NCI-H345 (cell line): Measurements from ENCODE around the gene PXYLP1.

ENCODE experiments used
- DNase-seq: peaks from one replicate; lab custom pipeline; 2025; lab: John Stamatoyannopoulos, UW

PXYLP1 gene

DNA sequence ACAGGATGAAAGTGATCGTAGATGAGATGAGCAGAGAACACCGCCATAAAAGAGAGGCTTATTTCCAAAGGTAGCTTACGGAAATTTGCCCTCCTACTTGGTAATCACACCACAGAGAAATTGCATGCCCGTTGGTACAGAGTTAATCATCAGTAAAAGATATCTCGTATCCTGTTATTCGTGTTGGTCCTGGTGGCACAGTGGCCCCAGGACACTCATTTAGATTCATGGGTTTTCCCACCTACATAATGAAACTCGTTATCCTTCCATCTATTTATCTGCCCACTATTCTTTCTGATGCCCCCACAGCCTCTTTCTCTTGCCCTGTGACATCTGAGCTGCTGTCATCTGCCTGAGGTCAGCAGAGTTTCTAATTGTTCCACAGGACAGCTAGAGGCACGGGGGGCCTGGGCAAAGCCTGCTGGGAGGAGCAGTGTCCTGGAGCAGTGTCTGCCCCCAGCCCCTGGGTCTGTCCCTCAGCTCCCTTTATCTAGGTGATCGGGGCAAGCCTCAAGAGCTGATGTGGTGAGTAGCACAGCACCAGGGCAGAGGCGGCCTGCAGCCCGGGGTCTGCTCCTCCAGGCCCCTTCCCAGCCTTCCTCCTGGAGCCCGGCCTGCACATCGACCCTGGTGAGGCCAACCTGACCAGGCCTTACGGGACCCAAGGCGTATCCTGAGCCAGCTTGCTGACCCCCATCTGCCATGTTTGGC lies 42.2 kb downstream of the PXYLP1 start:
- DNase-seq: no peak

DNA sequence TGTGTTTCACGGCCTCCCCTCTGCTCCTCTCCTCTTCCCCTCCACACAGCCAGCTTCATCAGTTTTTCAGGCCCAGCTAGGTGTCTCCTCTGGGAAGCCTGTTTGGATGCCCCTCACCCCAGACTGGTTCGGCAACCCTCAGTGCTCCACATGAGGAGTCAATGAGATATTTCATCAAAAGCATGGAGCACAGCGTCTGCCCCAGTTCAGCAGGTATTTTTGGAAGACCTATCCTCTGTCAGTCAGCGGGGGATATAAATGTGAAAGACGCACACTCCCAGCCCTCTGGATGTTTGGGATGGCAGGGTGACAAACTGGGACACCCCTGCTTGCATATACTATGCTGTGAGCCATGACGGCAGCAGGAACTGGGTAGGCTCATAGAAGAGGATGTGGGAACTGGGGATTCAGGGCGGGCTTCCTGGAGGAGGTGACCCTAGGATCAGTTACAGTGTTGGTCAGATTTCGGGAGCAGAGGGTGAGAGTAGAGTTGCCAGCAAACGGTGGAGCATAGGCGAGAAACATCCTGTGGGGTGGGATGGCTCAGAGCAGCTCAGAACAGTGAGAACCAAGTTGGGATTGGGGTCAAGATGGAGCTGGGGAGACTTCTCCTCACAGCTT lies 42.9 kb downstream of the PXYLP1 start:
- DNase-seq: no peak

DNA sequence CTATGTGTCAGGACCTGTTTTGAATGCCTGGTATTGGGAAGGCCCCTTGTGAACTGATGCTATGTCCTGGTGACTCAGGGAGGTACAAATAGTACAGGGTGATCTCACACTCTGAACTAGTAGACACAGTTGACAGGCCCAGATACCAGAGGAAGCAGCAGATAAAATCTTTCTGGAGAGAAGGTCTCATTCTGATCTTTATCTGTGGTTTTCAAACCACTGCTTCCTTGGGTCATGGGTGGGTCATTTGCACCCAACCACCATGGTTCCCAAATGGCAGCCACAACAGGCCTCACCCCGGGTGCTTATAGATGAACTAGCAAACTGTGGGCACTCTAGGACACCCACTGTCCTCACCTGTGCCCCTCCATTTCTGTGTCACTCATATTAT lies 43.4 kb downstream of the PXYLP1 start:
- DNase-seq: no peak

DNA sequence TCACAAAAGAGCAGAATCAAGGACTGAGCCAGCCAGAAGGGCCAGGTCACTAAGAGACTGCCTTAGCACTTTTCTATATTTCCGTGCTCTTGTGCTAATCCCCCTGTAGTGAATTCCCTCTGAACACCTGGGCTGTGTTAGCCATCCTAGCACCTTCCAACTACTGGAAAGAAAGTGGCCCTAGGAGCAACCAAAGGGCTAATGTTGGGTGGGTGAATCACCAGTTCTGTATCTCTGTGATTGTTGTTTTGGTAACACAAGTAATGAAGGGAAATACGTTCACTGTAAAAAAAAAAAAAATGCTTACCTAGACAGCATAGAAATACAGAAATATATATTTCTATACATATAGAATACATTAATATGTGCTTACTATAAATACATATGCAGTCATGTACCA lies 43.9 kb downstream of the PXYLP1 start:
- DNase-seq: no peak

DNA sequence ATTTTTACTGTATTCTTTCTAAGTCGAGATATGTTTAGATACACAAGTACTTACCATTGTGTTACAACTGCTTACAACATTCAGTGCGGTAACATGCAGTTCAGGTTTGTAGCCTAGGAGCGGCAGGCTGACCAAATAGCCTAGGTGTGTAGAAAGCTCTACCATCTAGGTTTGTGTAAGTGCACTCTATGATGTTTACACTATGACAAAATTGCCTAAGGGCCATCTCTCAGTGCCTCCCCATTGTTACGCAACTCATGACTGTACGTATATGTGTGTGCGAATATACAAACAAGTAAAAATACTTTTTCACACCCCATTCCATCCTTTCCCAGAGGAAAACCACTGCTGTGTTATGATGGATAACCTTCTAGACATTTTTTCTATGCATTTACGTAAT lies 44.3 kb downstream of the PXYLP1 start:
- no peak for DNase-seq

DNA sequence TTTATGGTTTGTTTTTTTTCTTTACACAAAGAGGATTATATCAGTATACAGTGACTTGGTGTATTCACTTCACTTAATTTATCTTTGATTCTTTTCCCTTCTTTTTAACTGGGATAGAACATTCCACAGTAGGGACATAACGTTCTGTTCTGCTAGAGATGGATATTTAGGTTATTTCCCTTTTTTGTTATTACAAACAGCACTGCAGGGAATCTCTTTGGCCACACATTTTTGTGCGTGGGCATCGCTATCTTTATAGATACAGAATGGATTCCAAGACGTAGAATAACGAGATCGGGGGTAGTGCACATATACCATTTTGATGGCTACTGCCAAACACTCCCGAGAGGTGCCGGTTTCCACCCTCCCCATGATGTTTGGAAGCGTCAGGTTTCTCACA lies 44.8 kb downstream of the PXYLP1 start:
- DNase-seq: no peak

DNA sequence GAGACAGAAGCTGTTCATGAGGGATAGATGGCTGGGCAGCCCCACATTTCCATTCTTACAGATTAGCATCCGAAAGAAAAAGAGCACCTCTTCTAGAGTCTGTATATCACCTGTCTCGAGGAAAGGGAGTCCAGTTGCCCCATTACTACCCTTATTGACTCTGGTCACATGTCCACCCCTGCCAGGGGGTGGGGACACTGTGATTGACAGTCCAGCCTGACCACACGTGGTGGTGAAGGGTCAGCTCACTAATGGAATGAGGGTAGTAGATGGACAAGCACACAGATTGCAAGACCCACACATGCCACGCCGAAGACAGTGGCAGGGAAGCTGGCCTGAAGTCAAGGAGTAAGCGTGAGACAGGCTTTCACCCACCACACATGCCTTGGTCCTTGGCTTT lies 45.8 kb downstream of the PXYLP1 start:
- no peak for DNase-seq

DNA sequence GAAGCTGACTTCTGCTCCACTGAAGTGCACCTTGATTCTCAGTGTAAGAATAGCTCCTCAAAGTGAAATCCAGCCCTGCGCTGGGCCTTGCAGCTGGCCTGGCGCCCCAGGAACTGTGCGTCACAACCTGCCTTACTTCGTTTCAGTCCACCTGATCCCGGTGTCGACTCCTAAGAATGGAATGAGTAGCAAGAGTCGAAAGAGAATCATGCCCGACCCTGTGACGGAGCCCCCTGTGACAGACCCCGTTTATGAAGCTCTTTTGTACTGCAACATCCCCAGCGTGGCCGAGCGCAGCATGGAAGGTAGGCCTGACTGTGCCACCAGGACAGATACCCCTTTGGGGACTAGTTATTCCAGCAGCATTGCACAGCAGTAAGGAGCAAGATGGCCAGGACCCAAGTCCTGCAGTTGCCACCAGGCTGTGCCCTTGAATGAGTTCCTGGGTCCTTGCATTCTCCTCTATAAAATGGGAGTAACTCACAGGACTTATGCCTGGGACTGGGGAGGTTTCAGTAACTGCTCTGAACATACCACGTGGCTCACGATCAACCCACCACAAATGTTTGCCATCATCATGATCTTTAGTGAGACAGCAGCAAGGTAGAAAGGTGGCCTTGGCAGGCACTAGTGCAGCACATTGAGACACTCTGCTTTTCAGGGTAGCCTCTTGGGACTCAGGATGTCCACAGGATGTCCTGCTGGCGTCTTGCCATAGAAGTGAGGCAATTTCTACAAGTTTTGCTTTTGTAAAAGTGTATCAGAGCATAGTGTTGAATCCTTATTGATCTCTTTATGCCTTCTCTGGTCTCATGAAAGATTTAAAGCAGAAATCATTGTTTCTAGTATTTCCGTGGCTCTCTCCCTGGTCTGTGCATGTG lies 46.8 kb downstream of the PXYLP1 start:
- DNase-seq: no peak

DNA sequence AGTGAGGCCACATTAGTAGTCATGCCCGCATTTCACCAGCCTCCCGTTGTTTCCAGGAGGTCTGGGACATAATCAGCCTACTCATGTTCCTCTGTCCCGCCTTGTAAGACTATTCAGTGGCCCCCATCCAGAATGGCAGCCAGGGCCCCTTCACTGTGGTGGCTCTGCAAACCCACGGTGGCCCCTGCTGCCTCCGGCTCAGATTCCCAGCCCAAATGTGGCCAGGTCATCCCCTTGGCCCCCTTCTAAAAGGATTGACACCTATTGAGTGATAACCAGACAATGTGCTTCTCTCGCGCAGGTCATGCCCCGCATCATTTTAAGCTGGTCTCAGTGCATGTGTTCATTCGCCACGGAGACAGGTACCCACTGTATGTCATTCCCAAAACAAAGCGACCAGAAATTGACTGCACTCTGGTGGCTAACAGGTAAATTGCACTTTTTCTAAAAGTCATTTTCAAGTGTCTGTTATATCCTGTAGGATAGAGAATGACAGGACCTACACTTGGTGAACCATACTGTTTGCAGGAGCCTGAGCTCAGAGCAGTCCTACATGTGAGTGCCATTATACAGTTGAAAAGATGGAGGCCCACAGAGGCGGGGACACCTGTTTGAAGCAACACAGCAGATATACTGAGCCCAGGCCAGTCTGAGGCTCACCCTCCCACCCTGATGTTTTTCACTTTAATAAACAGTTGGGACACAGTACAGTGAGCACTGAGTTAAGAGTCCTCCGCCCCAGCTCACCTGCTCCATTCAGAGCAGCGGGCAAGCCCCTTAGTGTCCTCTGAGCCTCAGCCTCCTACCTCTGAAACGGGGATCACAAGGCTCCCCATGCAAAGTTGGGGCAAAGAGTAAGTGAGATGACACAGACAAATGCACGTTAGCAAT lies 47.7 kb downstream of the PXYLP1 start:
- DNase-seq: peak; percentile 7

DNA sequence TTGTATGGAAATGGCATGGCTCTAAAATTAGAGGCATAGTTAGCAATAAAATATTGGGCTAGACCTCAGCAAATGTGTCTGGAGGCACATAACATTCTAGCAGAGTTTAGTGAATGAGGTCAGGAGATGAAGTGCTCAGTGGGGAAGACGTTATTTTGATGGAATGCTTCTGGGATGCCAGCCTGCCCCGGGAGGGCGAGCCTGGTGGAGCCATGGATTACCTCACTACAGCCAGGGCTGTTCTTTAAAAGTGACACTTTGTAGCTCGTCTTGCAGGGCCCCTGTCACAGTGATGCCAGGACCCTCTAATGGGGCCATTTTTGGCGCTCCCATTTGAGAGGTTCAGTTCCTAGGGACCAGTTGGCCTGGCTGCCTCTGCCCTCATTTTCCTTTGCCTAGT lies 48.5 kb downstream of the PXYLP1 start:
- DNase-seq: no peak

DNA sequence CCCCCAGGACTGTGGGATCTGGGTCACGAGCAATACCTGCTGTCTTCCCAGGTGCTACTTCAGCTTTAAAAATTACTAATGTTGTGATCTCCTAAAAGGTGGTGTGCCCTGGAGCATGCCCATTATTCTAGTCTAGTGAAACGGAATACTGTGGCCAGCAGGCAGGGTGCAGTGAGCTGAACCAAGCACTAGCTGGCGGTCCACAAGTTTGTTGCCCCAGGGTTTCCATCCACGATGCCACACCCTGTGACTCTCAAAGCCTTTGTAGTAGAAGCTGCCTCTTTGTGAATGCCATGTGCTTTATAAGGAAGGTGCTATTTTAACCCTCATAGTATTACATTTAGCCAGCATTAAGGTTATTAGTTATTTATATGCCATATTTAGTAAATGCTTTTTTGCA lies 49.1 kb downstream of the PXYLP1 start:
- no peak for DNase-seq

DNA sequence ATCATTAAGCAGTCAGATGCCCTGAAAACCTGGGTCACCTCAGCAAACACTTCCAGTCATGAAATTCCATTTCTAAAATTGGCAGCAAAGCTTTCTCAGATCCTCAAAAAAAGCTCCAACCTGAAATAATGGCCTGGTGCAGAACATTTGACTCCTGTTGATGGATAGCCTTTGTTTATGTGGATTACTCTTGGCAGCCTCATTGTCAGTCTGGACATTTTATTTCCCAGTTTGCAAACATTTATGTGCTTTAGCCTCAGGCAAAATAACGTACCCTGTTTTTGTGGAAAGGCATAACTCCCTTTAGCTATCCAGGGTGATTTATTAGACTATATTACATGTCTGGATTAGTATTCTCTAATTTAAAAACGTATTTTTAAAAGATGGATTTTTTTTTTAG lies 53.9 kb downstream of the PXYLP1 start:
- DNase-seq: no peak

DNA sequence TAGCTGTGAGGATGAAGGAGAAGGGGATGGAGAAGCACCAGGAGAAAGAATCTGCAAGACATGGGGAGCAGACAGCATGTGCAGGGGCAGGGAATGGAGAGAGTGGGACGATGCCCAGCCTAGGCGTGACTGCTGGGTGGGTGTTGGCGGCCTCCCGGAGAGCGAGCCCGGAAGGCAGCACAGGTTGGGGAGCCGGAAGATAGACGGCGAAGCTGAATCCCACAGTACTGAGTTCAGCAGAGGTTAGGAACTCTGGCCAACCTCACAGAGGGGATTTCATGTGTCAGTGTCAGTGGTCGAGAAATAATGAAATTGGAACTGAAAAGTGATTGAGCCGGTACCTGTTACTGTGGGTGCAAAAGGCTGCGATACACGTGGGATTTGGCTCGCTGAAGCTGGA lies 55.2 kb downstream of the PXYLP1 start:
- DNase-seq: no peak

DNA sequence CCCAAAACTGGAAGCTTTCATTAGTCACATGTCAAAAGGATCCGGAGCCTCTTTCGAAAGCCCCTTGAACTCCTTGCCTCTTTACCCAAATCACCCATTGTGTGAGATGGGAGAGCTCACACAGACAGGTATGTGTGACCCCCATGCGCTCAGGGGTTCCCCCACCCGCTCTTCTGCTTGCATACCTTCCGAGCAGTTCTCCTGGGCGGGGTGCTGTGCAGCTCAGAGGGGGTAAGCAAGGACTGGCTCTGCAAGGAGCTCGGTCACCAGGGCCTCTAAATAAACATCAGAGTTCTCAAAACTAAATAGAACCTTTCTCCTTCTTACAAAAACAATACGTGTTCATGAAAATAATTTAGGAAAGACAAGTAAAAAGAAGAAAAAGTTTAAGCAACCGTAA lies 55.7 kb downstream of the PXYLP1 start:
- no peak for DNase-seq

DNA sequence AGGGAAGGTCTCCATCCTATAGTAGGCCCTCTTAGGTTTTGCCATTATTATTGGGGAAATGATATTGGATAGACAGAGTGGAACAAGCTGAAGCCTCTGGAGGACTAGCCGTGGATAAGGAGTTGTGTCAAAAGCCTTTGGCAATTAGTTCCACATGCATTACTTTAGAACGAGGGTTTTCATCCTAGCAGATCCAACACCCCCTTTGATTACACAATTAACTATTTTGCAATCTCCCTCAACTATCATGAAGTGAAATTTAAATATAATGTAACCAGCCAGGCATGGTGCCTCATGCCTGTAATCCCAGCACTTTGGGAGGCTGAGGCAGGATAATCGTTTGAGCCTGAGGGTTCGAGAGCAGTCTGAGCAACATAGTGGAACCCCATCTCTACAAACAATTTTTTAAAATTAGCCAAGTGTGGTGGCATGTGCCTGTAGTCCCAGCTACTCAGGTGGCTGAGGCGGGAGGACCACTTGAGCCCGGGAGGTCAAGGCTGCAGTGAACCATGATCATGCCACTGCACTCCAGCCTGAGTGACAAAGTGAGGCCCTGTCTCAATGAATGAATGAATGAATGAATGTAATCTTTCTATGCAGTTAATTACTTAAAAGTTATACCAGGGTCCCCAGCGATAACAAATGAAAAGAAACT lies 56.8 kb downstream of the PXYLP1 start:
- no peak for DNase-seq

DNA sequence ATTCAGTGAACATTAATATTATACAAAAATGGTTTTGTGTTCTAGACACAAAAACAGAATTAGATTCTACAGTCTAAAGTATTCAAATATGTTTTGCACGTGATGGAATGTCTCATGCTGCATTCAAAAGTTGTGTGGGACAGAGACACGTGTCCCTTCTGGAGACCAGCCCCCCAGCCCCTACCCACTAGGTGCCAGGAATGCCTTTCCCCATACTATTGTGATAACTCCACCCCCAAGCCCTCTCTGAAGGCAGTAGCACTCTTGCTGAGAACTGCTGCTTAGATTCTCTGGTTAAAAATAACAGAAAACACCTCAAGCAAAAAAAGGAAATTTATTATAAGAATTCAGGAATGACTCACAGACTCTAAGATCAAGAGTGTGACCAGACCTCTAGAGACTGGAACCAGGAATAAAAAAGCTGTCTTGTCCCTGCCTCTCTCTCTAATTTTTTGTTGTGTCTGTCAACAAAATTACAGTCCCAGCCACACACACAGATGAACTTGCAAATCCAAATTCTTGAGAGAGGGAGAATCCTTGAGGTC lies 57.7 kb downstream of the PXYLP1 start:
- no peak for DNase-seq

DNA sequence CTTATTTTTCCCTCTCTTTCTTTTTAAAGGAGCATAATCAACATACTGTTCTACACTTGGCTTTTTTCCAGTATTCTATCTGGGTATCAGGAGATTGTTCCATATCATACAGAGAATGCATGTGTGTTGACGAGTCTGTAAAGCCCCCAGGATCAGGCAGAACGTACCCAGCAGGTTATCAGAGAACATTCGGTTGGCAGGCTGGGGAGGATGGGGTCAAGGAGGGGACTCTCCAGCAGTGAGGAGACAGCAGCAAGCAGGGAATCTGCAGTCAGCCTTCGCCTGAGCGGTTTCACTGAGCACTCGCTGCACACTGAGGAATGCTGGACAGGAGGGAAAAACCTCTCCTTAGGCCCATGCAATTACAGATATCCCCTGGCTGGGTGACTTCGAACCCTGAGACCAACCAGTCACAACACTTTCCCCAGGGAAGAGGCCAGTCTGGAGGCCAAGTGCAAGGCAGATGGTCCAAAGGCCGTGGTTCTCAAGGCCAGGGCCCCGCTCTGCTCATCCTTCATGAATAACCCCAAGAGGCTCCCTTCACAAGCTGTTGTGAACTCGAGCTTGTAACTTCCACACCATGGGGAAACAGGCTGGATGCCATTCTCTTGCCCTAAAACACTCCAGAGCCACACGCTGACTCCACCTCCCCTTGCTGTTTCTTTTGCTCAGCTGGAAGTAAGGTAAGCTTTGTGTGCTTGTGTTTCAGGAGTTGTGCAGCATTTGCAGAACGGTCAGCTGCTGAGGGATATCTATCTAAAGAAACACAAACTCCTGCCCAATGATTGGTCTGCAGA lies 60.1 kb downstream of the PXYLP1 start:
- no peak for DNase-seq

DNA sequence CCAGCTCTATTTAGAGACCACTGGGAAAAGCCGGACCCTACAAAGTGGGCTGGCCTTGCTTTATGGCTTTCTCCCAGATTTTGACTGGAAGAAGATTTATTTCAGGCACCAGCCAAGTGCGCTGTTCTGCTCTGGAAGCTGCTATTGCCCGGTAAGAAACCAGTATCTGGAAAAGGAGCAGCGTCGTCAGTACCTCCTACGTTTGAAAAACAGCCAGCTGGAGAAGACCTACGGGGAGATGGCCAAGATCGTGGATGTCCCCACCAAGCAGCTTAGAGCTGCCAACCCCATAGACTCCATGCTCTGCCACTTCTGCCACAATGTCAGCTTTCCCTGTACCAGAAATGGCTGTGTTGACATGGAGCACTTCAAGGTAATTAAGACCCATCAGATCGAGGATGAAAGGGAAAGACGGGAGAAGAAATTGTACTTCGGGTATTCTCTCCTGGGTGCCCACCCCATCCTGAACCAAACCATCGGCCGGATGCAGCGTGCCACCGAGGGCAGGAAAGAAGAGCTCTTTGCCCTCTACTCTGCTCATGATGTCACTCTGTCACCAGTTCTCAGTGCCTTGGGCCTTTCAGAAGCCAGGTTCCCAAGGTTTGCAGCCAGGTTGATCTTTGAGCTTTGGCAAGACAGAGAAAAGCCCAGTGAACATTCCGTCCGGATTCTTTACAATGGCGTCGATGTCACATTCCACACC lies 60.9 kb downstream of the PXYLP1 start:
- no peak for DNase-seq

DNA sequence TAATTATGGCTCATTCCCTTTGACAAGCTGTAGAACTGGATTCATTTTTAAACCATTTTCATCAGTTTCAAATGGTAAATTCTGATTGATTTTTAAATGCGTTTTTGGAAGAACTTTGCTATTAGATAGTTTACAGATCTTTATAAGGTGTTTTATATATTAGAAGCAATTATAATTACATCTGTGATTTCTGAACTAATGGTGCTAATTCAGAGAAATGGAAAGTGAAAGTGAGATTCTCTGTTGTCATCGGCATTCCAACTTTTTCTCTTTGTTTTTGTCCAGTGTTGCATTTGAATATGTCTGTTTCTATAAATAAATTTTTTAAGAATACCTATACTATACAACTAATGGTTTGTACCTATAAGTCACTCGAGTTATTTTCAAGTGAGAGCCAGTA lies 62.7 kb downstream of the PXYLP1 start:
- no peak for DNase-seq

DNA sequence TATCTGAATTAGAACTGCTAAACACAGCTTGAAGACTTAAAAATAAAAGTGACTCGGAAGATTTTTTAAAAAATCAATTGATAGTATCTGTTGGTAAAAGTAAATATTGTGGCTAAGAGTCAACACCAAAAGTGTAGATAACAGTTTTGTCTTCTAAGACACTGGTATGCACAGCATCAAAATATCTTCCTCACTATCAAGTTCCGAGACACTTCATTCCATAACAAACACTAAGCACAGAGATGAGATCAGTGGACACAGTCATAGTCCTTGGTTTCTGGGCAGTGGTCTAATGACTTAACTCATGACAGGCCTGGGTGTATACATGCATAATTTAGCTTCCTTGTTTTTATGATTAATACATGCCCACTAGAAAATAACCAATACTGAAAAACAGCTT lies 63.2 kb downstream of the PXYLP1 start:
- DNase-seq: no peak
